Testis (tissue), 3 donors: ENCODE measurements around the gene RTP4. TPM values are rescaled to one million over a fixed set of nuclear protein-coding genes. Genes with fewer than 3 reads are reported as not detected.

Experiments
- DNase-seq: peaks from one replicate; pipeline ENCODE4 v3.0.0-alpha.2; 2019
- H3K27ac ChIP-seq, 2 donors: fragments of 200-600 bp; sonication (generic); one replicate each; pipeline ENCODE4 v1.5.1; 2019
- H3K27me3 ChIP-seq: fragments of 200-600 bp; sonication (generic); one replicate; pipeline ENCODE4 v1.5.1; 2019
- H3K36me3 ChIP-seq: fragments of 200-600 bp; sonication (generic); one replicate; pipeline ENCODE4 v1.5.1; 2017; ENCODE audit warnings: low read depth; ENCODE audit errors: missing control alignments
- H3K4me1 ChIP-seq: fragments of 200-600 bp; sonication (generic); one replicate; pipeline ENCODE4 v1.5.1; 2019
- H3K4me3 ChIP-seq, 2 donors: fragments of 200-600 bp; sonication (generic); one replicate each; pipeline ENCODE4 v1.5.1; 2017 to 2019
- H3K9me3 ChIP-seq: fragments of 200-600 bp; sonication (generic); one replicate; pipeline ENCODE4 v1.5.1; 2017
- POLR2A ChIP-seq: fragments of 450-650 bp; IDR thresholded peaks from one replicate; pipeline ENCODE4 v1.6.1; 2017; ENCODE audit warnings: antibody characterized with exemption, mild to moderate bottlenecking, moderate library complexity
- WGBS, 2 donors: methylation state at CpG; one replicate each; pipeline ENCODE4 v1.1.5; 2018; 5-methylcytosine and 5-hydroxymethylcytosine counted together
- intact Hi-C: fragments of 100-400 bp; cut with DNase I; formaldehyde crosslinking; loops from one replicate; pipeline ENCODE4 v1.15.1; 2023; ENCODE audit warnings: low total_unique reads
- polyA plus RNA-seq: library from polyadenylated mRNA; stranded (reverse); fragments of 350-450 nt; fragmentation: Illumina TruSeq; extraction: RNeasy Lipid Tissue Mini Kit (QIAGEN cat#74804); gene quantifications from one replicate; pipeline ENCODE4 v1.2.3, GENCODE V29; 2014; ENCODE audit warnings: low read depth, low replicate concordance; ENCODE audit not compliant: insufficient read depth
- total RNA-seq, 2 donors: library from RNA; depleted of rRNA; stranded (reverse); fragments of >200 nt; gene quantifications; one replicate each; pipeline ENCODE4 v1.2.3, GENCODE V29; 2016
- TF ChIP-seq, protein P1 (sequence below), 3 experiments: fragments of 450-650 bp in 2 of 3; fragments of 200-600 bp in 1 of 3; sonication (generic) in 1 of 3; IDR thresholded peaks; one replicate each; pipeline ENCODE4 v1.5.1; 2016 to 2019; ENCODE audit warnings: antibody characterized with exemption in 3 of 3, mild to moderate bottlenecking in 2 of 3, moderate library complexity in 1 of 3

The RTP4 gene
- total and polyA plus RNA-seq, 3 donors from 2014 or later: 1.4 to 3.1 (median 2.0) TPM

DNA sequence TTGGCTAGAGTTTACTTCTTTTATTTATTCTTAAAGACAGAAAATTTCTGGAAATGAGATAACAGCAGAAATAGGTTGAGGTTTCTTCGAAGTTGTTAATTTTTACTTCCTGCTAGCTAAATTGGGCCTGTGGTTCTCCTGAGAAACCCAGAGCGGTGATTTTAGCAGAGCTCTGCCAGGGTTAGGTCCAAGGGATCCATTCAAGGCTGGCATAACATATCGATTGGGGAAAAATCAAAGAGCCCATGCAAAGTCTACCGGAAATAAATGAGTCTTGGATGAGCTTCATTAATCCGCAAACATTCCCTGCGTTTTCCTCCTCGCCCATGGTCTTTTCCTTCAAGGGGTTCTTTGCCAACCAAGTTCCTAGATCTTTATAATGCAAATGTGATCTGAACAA lies 45.9 kb upstream of the RTP4 start:
- DNase-seq: no peak
- Histone ChIP-seq H3K4me1 (peaks cover 12% of the 10 kb centered on the region), H3K36me3 (no peaks in the 10 kb centered on the region), H3K27me3 (no peaks in the 10 kb centered on the region), H3K27ac (no peak overlapping the region), H3K4me3 (no peak overlapping the region), H3K9me3 (no peaks in the 10 kb centered on the region)
- 88 to 89% methylated on average over 7 of the region's 7 CpGs for WGBS, 2 donors
- intact Hi-C loops: loop anchor here (10.0 kb wide), 1 partner anchor 353 kb away; the partner anchor contains the start of gene SST
- TF ChIP-seq, protein P1, sequence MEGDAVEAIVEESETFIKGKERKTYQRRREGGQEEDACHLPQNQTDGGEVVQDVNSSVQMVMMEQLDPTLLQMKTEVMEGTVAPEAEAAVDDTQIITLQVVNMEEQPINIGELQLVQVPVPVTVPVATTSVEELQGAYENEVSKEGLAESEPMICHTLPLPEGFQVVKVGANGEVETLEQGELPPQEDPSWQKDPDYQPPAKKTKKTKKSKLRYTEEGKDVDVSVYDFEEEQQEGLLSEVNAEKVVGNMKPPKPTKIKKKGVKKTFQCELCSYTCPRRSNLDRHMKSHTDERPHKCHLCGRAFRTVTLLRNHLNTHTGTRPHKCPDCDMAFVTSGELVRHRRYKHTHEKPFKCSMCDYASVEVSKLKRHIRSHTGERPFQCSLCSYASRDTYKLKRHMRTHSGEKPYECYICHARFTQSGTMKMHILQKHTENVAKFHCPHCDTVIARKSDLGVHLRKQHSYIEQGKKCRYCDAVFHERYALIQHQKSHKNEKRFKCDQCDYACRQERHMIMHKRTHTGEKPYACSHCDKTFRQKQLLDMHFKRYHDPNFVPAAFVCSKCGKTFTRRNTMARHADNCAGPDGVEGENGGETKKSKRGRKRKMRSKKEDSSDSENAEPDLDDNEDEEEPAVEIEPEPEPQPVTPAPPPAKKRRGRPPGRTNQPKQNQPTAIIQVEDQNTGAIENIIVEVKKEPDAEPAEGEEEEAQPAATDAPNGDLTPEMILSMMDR (IDR thresholded peaks at IDR 0.05): no peak
- TF ChIP-seq POLR2A: no peak

DNA sequence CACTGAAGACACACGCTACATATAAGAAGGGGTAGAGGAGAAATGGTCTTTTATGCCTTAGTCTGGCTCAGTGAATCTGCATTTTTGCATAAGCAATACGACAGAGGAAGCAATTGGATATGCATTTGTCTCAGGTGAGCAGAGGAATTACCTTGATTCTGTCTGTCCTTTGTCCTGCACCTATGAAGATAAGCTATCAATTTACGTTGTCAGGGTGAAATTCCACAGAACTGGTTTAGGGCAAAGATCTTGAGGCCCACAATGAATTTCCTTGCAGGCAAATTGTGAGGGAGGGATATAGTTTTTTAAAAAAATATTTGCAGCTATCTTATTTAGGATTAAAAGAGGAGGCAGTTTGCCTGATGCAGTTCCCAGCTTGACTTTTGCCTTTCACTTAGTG lies 45.1 kb upstream of the RTP4 start:
- Histone ChIP-seq H3K4me3 (no peak overlapping the region), H3K9me3 (no peaks in the 10 kb centered on the region), H3K27me3 (no peaks in the 10 kb centered on the region), H3K36me3 (no peaks in the 10 kb centered on the region), H3K4me1 (peaks cover 12% of the 10 kb centered on the region), H3K27ac (no peak overlapping the region)
- 67 to 88% methylated on average over 3 of the region's 3 CpGs for WGBS, 2 donors
- DNase-seq: no peak
- intact Hi-C loops: loop anchor here (10.0 kb wide), 1 partner anchor 352 kb away; the partner anchor contains the start of gene SST
- no peak for TF ChIP-seq POLR2A
- TF ChIP-seq, protein P1 (IDR thresholded peaks at IDR 0.05): no peak

DNA sequence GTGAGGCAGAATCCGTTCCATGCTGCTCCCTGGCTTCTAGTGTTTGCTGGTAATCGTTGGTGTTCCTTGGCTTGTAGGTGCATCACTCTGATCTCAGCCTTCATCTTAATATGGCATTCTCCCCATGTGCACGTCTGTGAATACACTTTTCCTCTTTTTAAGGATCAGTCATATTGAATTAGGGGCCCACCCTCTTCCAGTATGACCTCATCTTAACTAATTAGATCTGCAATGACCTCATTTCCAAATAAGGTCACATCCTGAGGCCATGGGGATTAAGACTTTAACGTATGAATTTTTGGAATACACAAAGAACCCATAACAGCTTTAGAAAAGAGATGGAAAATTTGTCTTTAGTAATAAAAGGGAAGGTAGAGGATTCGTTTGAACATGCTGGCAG lies 42.6 kb upstream of the RTP4 start:
- no peaks in the 10 kb centered on the region for H3K36me3 ChIP-seq
- H3K27me3 ChIP-seq: no peaks in the 10 kb centered on the region
- no peak overlapping the region for H3K4me3 ChIP-seq
- no peaks in the 10 kb centered on the region for H3K4me1 ChIP-seq
- DNase-seq: no peak
- no peaks in the 10 kb centered on the region for H3K9me3 ChIP-seq
- intact Hi-C loops: loop anchor here (10.0 kb wide), 1 partner anchor 349 kb away; the partner anchor contains the start of gene SST
- TF ChIP-seq, protein P1 (IDR thresholded peaks at IDR 0.05): no peak
- no peak for TF ChIP-seq POLR2A
- no peak overlapping the region for H3K27ac ChIP-seq
- WGBS, 2 donors: 81 to 88% methylated on average over 5 of the region's 5 CpGs

DNA sequence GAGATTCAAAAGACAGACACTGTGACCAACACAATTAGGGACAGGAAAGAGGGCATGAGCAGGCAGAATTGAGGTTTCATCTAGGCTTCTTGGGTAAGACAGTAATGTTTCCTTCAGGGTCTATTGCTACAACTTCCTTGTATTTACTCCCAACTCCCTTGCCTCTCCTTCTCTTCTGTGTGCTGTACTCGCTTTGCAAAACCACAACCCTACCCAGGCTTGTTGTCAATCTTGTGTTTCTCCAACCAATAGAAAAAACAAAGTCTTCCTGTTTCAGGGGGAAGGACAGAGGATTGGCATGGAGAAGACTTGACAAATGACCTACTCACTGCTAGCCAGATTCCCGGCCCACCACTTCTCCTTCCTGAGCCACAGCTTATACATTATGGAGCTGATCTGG lies 40.3 kb upstream of the RTP4 start:
- TF ChIP-seq, protein P1 (IDR thresholded peaks at IDR 0.05): no peak
- no peak for TF ChIP-seq POLR2A
- no peak for DNase-seq
- intact Hi-C loops: loop anchor here (10.0 kb wide), 1 partner anchor 347 kb away; the partner anchor contains the start of gene SST
- Histone ChIP-seq H3K4me3 (no peak overlapping the region), H3K27ac (no peak overlapping the region), H3K4me1 (no peaks in the 10 kb centered on the region), H3K27me3 (no peaks in the 10 kb centered on the region), H3K9me3 (no peaks in the 10 kb centered on the region), H3K36me3 (no peaks in the 10 kb centered on the region)
- WGBS, 2 donors: 90 to 94% methylated on average over 2 of the region's 2 CpGs

DNA sequence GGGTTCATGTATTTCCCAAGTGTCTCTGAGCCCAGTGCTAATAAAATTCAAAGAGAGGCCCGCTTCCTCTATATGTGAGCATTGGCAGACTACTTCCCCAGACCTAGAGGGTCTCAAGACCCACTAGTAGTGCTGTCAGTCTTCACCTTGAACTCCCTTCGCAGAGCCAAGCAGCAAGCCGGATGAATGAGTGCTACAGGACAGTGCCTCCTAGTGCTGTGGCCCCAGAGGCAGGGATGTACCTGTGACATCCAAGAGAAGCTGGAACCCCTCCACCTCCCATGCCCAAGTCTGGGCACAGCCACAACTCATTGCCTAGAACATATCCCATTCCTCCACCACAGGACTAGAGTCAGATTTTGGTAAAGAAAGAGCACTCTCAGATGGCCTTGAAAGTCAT lies 39.5 kb upstream of the RTP4 start:
- intact Hi-C loops: loop anchor here (10.0 kb wide), 1 partner anchor 346 kb away; the partner anchor contains the start of gene SST
- no peaks in the 10 kb centered on the region for H3K9me3 ChIP-seq
- 94 to 96% methylated on average over 3 of the region's 3 CpGs for WGBS, 2 donors
- no peak overlapping the region for H3K4me3 ChIP-seq
- no peaks in the 10 kb centered on the region for H3K36me3 ChIP-seq
- no peak for DNase-seq
- TF ChIP-seq, protein P1 (IDR thresholded peaks at IDR 0.05): no peak
- TF ChIP-seq POLR2A: no peak
- no peak overlapping the region for H3K27ac ChIP-seq
- H3K4me1 ChIP-seq: no peaks in the 10 kb centered on the region
- H3K27me3 ChIP-seq: no peaks in the 10 kb centered on the region
